K562 (cell line): Measurements from ENCODE around the gene ZNHIT2. TPM values are rescaled to one million over a fixed set of nuclear protein-coding genes. Genes with fewer than 3 reads are reported as not detected.

Experiments
- ATAC-seq: fragments of 200-7000 bp; cut with Tn5 transposase; 3 replicates; pipeline ENCODE4 v1.9.1; 2020; ENCODE audit warnings: moderate library complexity
- BruUV-seq: library from RNA; stranded (reverse); fragments of 400-500 nt; replicated peaks from 2 replicates; lab custom pipeline; 2021; lab: Mats Ljungman, UMichigan
- CTCF ChIA-PET: fragments of 300-600 bp; formaldehyde crosslinking; extraction: SDS; loops from one replicate; lab custom pipeline; 2021; ENCODE audit warnings: low intra/inter-chr PET ratio; lab: Yijun Ruan, JAX
- POLR2A ChIA-PET: fragments of 300-600, 350-650 bp; sonication (Branson Sonifier 250); formaldehyde crosslinking; extraction: SDS; loops from one replicate; lab custom pipeline; 2021; ENCODE audit warnings: antibody characterized with exemption, inconsistent platforms; lab: Yijun Ruan, JAX
- DNase-seq, 4 experiments: peaks; one replicate each; pipeline versions ENCODE4 v3.0.0 to v3.0.0-alpha.2; 2011 to 2018; ENCODE audit warnings: low spot score in 3 of 4, mixed read lengths in 3 of 4; ENCODE audit errors: extremely low read depth in 1 of 4
- FAIRE-seq: peaks from 2 replicates; lab custom pipeline; 2011; peaks lifted over from hg19 to GRCh38; lab: Jason Lieb, UNC
- H2AFZ ChIP-seq: 2 replicates; pipeline ENCODE4 v1.6.0; 2011; ENCODE audit warnings: low read depth, low read length, control low read depth, inconsistent platforms
- H3K27ac ChIP-seq: fragments of 200-600 bp; 3 replicates; pipeline ENCODE4 v1.8.0; 2011; ENCODE audit warnings: low read depth, mild to moderate bottlenecking, control low read depth, inconsistent platforms, low read length, moderate library complexity, mixed read lengths; ENCODE audit errors: extremely low read depth
- H3K27me3 ChIP-seq, 2 experiments: fragments of 300-600 bp in 1 of 2; 2 replicates in 1 of 2; 3 replicates in 1 of 2; pipeline versions ENCODE4 v1.6.0 to v1.8.0; 2011; ENCODE audit warnings: inconsistent platforms in 2 of 2, low read length in 2 of 2, mild to moderate bottlenecking in 1 of 2, mixed read lengths in 1 of 2, moderate library complexity in 1 of 2; ENCODE audit not compliant: control insufficient read depth in 2 of 2, insufficient read depth in 2 of 2
- H3K36me3 ChIP-seq: fragments of 300-600 bp; 3 replicates; pipeline ENCODE4 v1.8.0; 2011; ENCODE audit warnings: mild to moderate bottlenecking, low read length, inconsistent platforms; ENCODE audit not compliant: control insufficient read depth, insufficient read depth
- H3K4me1 ChIP-seq, 2 experiments: fragments of 200-600 bp in 1 of 2; replicated peaks in 1 of 2; 2 replicates in 1 of 2; 3 replicates in 1 of 2; pipeline versions ENCODE4 v1.5.1 to v1.8.0; 2011; ENCODE audit warnings: inconsistent platforms in 2 of 2, low read length in 2 of 2, mild to moderate bottlenecking in 1 of 2, mixed read lengths in 1 of 2, moderate library complexity in 1 of 2; ENCODE audit not compliant: control insufficient read depth in 2 of 2, insufficient read depth in 2 of 2
- H3K4me2 ChIP-seq: 2 replicates; pipeline ENCODE4 v1.6.1; 2011; ENCODE audit warnings: low read length, control low read depth, inconsistent platforms, mixed read lengths; ENCODE audit not compliant: insufficient read depth
- H3K4me3 ChIP-seq: fragments of 200-600 bp; sonication (generic), shearing (Covaris generic); 2 replicates; pipeline ENCODE4 v1.5.1; 2016; ENCODE audit warnings: control low read depth, inconsistent platforms
- H3K79me2 ChIP-seq: fragments of 200-600 bp; 3 replicates; pipeline ENCODE4 v1.8.0; 2011; ENCODE audit warnings: low read length, inconsistent platforms; ENCODE audit not compliant: control insufficient read depth, insufficient read depth
- H3K9ac ChIP-seq, 2 experiments: 2 replicates each; pipeline versions ENCODE4 v1.6.0 to v1.6.1; 2011; ENCODE audit warnings: low read depth in 2 of 2, low read length in 2 of 2, control low read depth in 1 of 2, inconsistent platforms in 1 of 2, mild to moderate bottlenecking in 1 of 2, mixed read lengths in 1 of 2; ENCODE audit not compliant: insufficient read depth in 1 of 2
- H3K9me1 ChIP-seq: one replicate; pipeline ENCODE4 v1.6.0; 2011; ENCODE audit warnings: inconsistent platforms, mild to moderate bottlenecking, low read length, moderate library complexity; ENCODE audit not compliant: control insufficient read depth, insufficient read depth
- H3K9me3 ChIP-seq: replicated peaks from 2 replicates; pipeline ENCODE4 v1.5.1; 2011; ENCODE audit warnings: low read depth, low read length, inconsistent platforms; ENCODE audit not compliant: control insufficient read depth, insufficient read depth
- H4K20me1 ChIP-seq: replicated peaks from 2 replicates; pipeline ENCODE4 v1.6.1; 2011; ENCODE audit warnings: low read length, inconsistent platforms, mixed read lengths; ENCODE audit not compliant: control insufficient read depth, insufficient read depth
- DIDO1 ChIP-seq: fragments of 450-650 bp; IDR thresholded peaks from 2 replicates; pipeline ENCODE4 v1.6.1; 2016; ENCODE audit warnings: low read depth, missing biosample characterization, missing genetic modification characterization
- FOS ChIP-seq: IDR thresholded peaks from 3 replicates; pipeline ENCODE4 v1.6.1; 2011; ENCODE audit not compliant: insufficient read length; ENCODE audit errors: extremely low read depth
- HDAC8 ChIP-seq: fragments of 450-650 bp; IDR thresholded peaks from 2 replicates; pipeline ENCODE4 v1.6.1; 2016; ENCODE audit warnings: mild to moderate bottlenecking, missing genetic modification characterization, moderate library complexity, missing compliant biosample characterization
- MNT ChIP-seq, 2 experiments: fragments of 450-650 bp; conservative IDR thresholded peaks; 2 replicates each; pipeline ENCODE4 v1.6.1; 2017; ENCODE audit warnings: mild to moderate bottlenecking in 2 of 2, moderate library complexity in 2 of 2
- POLR2AphosphoS2 ChIP-seq: IDR thresholded peaks from 2 replicates; pipeline ENCODE4 v1.6.1; 2012; ENCODE audit warnings: low read length, improper control_type of control experiment
- POLR2G ChIP-seq: fragments of 200-400 bp; formaldehyde crosslinking; IDR thresholded peaks from 2 replicates; pipeline ENCODE4 v1.6.1; 2017; ENCODE audit warnings: low read depth, mild to moderate bottlenecking, antibody characterized with exemption, low read length, moderate library complexity
- RBFOX2 ChIP-seq: fragments of 200-400 bp; formaldehyde crosslinking; IDR thresholded peaks from 2 replicates; pipeline ENCODE4 v1.6.1; 2017; ENCODE audit warnings: low read depth, mild to moderate bottlenecking, low read length, moderate library complexity
- ZBTB1 ChIP-seq: sonication (generic); formaldehyde crosslinking; IDR thresholded peaks from 2 replicates; pipeline ENCODE4 v1.8.1; 2023; ENCODE audit warnings: missing genetic modification reagents, low read depth, mild to moderate bottlenecking, borderline replicate concordance
- WGBS: fragments of 100-300 bp; shearing (Covaris generic); methylation state at CpG from one replicate; pipeline ENCODE4 v1.1.6; 2016; ENCODE audit warnings: low coverage, mixed read lengths; ENCODE audit not compliant: insufficient coverage; ENCODE audit errors: missing lambda C conversion rate; 5-methylcytosine and 5-hydroxymethylcytosine counted together
- in situ Hi-C: fragments of 300-500 bp; cut with MboI; formaldehyde crosslinking; loops from 4 replicates; pipeline ENCODE4 v1.15.0; 2018; ENCODE audit warnings: inconsistent platforms, mixed read lengths
- intact Hi-C: fragments of 100-400 bp; cut with micrococcal nuclease; formaldehyde crosslinking; loops from 2 replicates; pipeline ENCODE4 v1.14.2; 2022
- polyA plus RNA-seq, 8 experiments: library from polyadenylated mRNA; depleted of rRNA in 4 of 8; stranded (reverse) in 5 of 8; unstranded in 3 of 8; fragments of >200 nt; fragmentation: Nextera tagmentation in 2 of 8; fragmentation: Illumina TruSeq in 1 of 8; extraction: Ambion mirVana in 2 of 8; extraction: Trizol in 1 of 8; gene quantifications; 2 replicates each; pipeline versions ENCODE4 v1.2.1 to v1.2.3, GENCODE V29; 2011 to 2014; ENCODE audit warnings: inconsistent platforms in 1 of 8, missing spikeins in 1 of 8
- total RNA-seq, 7 experiments: library from RNA; depleted of rRNA in 6 of 7; stranded (reverse); fragments of >200 nt in 6 of 7; fragmentation: Illumina TruSeq in 2 of 7; extraction: Trizol in 2 of 7; gene quantifications; 2 replicates each; pipeline versions ENCODE4 v1.2.1 to v1.2.3, GENCODE V29; 2011 to 2021; ENCODE audit warnings: low replicate concordance in 1 of 7
- TF ChIP-seq, protein P1 (sequence below): fragments of 250-450 bp; sonication (Bioruptor Pico); IDR thresholded peaks from 2 replicates; pipeline ENCODE4 v1.5.0; 2021; ENCODE audit warnings: mild to moderate bottlenecking, moderate library complexity

The ZNHIT2 gene
- total and polyA plus RNA-seq, 9 of the 15 experiments (the other 6 are each of a cell fraction or from before 2014, with no cell fraction given): 0.08 to 39.0 (median 2.5) TPM

DNA sequence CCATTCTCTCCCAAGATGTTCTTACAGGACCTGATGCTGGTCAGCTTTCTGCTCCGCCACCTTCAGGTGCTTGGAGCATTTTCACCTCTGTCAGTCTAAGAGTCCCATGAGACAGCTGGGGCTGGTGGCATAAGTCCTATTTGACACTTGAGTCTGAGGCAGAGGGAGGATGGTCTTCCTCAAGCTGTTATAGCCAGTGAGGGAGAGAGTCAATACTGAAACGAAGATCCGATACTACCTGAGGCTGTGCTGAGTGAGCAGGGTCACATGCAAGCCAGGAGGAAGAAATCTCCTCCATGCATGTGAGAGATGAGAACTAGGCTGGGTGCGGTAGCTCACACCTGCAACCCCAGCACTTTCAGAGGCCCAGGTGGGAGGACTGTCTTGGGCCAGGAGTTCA is 27.9 kb downstream of the ZNHIT2 start:
- no peak overlapping the region for H3K4me2 ChIP-seq
- H3K79me2 ChIP-seq: peaks cover 11% of the 10 kb centered on the region
- intact Hi-C loops (no loop called here), in situ Hi-C loops (no loop called here)
- peaks cover 43% of the 10 kb centered on the region for H3K36me3 ChIP-seq
- H3K27ac ChIP-seq: no peak overlapping the region
- no peaks in the 10 kb centered on the region for H4K20me1 ChIP-seq
- peak; percentile 18; the same call in 2 of the 3 replicates for ATAC-seq
- no peak overlapping the region for H2AFZ ChIP-seq
- no peak for FAIRE-seq
- ChIA-PET CTCF (no interaction called here), POLR2A (interaction anchor here (0.6 to 1.8 kb wide), 7 partner anchors 13 to 409 kb away, joined by 3 to 4 read pairs (median 3); partner anchors contain the start of gene MALAT1)
- no peaks in the 10 kb centered on the region for H3K9me3 ChIP-seq
- 83% methylated on average over 4 of the region's 4 CpGs for WGBS
- no peak overlapping the region for H3K4me3 ChIP-seq
- no peaks in the 10 kb centered on the region for H3K9me1 ChIP-seq
- H3K4me1 ChIP-seq: peaks cover 8% of the 10 kb centered on the region in 2 experiments
- BruUV-seq: no TSS peak
- H3K27me3 ChIP-seq: no peaks in the 10 kb centered on the region
- TF ChIP-seq POLR2AphosphoS2 (0 out of 2 replicates have a peak, but pooled peaks have one; percentile 3), DIDO1 (tag) (no peak)
- no peak for DNase-seq
- no peak overlapping the region for H3K9ac ChIP-seq

DNA sequence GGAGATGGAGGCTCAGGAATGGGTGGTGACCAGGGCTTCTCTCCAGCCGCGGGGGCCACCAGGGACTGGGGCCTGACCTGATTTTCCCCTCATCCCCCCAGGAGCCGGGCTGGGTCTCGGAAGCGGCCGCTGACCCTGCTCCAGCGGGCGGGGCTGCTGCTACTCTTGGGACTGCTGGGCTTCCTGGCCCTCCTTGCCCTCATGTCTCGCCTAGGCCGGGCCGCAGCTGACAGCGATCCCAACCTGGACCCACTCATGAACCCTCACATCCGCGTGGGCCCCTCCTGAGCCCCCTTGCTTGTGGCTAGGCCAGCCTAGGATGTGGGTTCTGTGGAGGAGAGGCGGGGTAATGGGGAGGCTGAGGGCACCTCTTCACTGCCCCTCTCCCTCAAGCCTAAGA is 29.7 kb downstream of the ZNHIT2 start:
- WGBS: 99% methylated on average over 12 of the region's 15 CpGs
- no peaks in the 10 kb centered on the region; a peak in 1 of 5 replicates for H3K27me3 ChIP-seq

More for the DNA sequence above, 29.7 kb downstream of the ZNHIT2 start:
- H3K9ac ChIP-seq: no peak overlapping the region
- in situ Hi-C loops (no loop called here), intact Hi-C loops (no loop called here)
- peaks cover 52% of the 10 kb centered on the region for H3K36me3 ChIP-seq
- DNase-seq: no peak
- no TSS peak for BruUV-seq
- no peak for FAIRE-seq
- no peak overlapping the region for H3K27ac ChIP-seq
- no peaks in the 10 kb centered on the region for H3K9me1 ChIP-seq
- ATAC-seq: no peak
- H3K4me2 ChIP-seq: no peak overlapping the region
- CTCF ChIA-PET: no interaction called here
- peaks cover 27% of the 10 kb centered on the region for H3K79me2 ChIP-seq
- no peak overlapping the region for H2AFZ ChIP-seq
- TF ChIP-seq POLR2G (peak; percentile 35), HDAC8 (tag) (no peak), MNT (conservative IDR thresholded peaks at IDR 0.05) (no peak), FOS (no peak), RBFOX2 (peak; percentile 49; the same call in 1 of the 2 replicates), ZBTB1 (no peak)
- TF ChIP-seq, protein P1, sequence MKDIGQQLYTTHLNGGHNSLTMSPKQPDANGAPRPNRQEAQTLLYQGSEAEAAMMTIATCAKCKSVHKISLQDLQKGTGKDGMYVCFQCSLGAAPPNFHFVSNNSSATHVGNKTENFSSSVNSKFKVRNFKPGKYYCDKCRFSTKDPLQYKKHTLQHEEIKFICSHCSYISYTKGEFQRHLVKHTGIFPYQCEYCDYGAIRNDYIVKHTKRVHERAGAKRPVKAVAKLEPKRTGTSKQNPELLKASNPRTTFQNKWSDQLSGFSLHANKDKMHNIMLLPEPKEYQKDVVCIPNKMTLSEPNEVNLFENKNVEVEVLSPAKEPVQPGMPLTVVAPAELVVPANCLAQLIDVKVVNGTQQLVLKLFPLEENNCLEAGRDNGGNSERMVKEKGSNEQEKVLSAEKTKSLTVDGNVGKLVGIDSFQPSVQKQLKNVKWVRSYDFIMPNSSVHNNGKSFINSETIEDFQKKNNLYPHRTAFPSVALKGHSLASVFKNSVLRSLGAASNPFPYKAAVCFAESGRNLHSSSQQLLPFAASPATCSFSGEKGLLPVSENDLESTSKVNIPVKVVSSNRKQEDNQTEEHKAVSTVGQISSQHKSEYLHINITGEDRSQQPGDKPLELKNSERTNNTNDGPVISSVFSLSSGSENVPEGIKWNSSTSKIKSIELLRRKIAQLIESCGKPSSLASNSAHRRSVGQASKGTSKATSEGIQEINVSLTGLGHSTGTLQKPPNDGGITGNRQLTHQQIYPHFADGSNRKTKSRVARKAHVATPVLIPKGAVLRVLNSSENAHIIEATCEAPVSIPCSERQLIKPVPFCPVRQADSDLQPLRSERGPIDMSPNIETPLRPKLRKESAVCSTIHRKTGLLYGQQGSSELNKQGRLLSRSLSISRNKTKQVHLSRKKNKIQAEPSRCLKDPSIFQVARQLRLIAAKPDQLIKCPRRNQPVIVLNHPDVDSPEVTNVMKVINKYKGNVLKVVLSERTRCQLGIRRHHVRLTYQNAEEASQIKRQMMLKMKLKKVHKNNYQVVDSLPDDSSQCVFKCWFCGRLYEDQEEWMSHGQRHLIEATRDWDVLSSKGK (CRISPR knock-in tag): no peak
- POLR2A ChIA-PET: interaction anchor here (0.8 to 2.0 kb wide), 2 partner anchors 12 to 55 kb away, joined by 3 to 4 read pairs; no protein-coding TSS in a partner anchor
- peaks cover 8 to 12% of the 10 kb centered on the region in 2 experiments for H3K4me1 ChIP-seq
- no peaks in the 10 kb centered on the region; the same call in 1 of the 2 replicates for H4K20me1 ChIP-seq
- H3K9me3 ChIP-seq: no peaks in the 10 kb centered on the region
- H3K4me3 ChIP-seq: no peak overlapping the region
